ENCODE results near the gene HLA-B.
"Not testable (repeated sequence)": the region's sequence is repeated elsewhere in the genome, so short reads cannot be mapped to it uniquely, and the experiment has no call there.

The HLA-B gene

GRCh38 chr6:31401403-31401802 is 44.4 kb upstream of the HLA-B start:
- no peaks in the 10 kb centered on the region for H3K9me3 ChIP-seq
- peaks cover 0 to 58% (median 41%) of the 10 kb centered on the region in 4 donors for H3K4me1 ChIP-seq
- no peaks in the 10 kb centered on the region for H3K27me3 ChIP-seq
- peak overlapping the region; percentile 88 to 95 for H3K4me3 ChIP-seq
- no peaks in the 10 kb centered on the region for H3K36me3 ChIP-seq
- H3K27ac ChIP-seq = peak overlapping the region; percentile 94 to 99
- DNase-seq = peak; percentile 51 to 83
- TF ChIP-seq, protein P1, sequence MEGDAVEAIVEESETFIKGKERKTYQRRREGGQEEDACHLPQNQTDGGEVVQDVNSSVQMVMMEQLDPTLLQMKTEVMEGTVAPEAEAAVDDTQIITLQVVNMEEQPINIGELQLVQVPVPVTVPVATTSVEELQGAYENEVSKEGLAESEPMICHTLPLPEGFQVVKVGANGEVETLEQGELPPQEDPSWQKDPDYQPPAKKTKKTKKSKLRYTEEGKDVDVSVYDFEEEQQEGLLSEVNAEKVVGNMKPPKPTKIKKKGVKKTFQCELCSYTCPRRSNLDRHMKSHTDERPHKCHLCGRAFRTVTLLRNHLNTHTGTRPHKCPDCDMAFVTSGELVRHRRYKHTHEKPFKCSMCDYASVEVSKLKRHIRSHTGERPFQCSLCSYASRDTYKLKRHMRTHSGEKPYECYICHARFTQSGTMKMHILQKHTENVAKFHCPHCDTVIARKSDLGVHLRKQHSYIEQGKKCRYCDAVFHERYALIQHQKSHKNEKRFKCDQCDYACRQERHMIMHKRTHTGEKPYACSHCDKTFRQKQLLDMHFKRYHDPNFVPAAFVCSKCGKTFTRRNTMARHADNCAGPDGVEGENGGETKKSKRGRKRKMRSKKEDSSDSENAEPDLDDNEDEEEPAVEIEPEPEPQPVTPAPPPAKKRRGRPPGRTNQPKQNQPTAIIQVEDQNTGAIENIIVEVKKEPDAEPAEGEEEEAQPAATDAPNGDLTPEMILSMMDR (IDR thresholded peaks at IDR 0.05) = no peak
- intact Hi-C loops (cut with DNase I; ENCODE audit: low total_unique reads) = no loop called here

- Histone ChIP-seq H3K27ac (peak overlapping the region; percentile 94 to 99), H3K36me3 (no peaks in the 10 kb centered on the region), H3K4me1 (peaks cover 0 to 53% (median 38%) of the 10 kb centered on the region in 4 donors), H3K9me3 (no peaks in the 10 kb centered on the region), H3K27me3 (no peaks in the 10 kb centered on the region), H3K4me3 (peak overlapping the region; percentile 88 to 95)
- intact Hi-C loops (cut with DNase I; ENCODE audit: low total_unique reads) = no loop called here
- TF ChIP-seq, protein P1 (IDR thresholded peaks at IDR 0.05) = no peak
- DNase-seq = peak; percentile 85 to 92
Measured at GRCh38 chr6:31400467-31401289, 43.7 kb upstream of the HLA-B start.

DNA sequence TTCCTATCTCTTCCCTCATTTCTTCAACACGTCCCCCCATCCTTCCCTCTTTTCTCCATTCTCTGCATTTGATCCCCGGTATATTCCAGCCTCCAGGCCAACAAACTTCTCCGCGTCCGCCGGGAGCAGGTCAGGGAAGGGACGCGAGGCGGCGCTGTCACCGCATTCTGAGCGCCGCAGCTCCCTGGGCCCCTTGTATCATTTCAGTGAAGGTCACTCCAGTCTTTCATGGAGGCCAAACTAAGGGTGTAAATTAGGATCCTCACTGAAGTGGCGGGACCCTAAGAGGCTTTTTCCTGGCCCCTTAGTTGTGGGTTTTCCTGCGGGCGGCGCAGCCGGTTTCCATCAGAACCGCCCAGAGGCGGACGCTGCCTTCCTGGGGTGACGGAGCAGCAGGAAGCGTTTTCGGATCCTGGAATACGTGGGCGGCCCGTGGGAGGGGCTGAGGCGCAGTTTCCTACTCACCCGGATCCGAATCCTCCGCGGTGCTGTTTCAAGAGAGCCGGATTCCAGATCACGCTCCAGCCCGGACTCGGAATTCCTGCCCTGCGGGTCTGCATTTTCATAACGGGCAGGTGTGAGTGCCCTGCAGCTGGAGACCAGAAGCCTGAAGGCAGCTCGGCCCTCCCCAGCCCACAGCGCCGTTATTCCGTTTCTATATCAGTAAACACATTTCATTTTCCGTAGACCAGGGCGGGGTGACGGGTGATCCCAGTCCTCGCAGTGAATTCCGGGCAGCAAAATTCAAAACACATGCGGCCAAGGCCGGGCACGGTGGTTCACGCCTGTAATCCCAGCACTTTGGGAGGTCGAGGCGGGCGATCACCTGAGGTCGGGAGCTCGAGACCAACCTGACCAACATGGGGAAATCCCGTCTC is 42.8 kb upstream of the HLA-B start:
- Histone ChIP-seq H3K4me1 (peaks cover 0 to 50% (median 34%) of the 10 kb centered on the region in 4 donors), H3K9me3 (no peaks in the 10 kb centered on the region), H3K36me3 (peaks cover 0 to 4% (median 0%) of the 10 kb centered on the region in 3 donors), H3K27ac (peak overlapping the region; percentile 94 to 99), H3K27me3 (no peaks in the 10 kb centered on the region), H3K4me3 (peak overlapping the region; percentile 88 to 95)
- TF ChIP-seq, protein P1 (IDR thresholded peaks at IDR 0.05) = peak; percentile 84 to 92
- peak; percentile 95 to 96 for DNase-seq
- intact Hi-C loops (cut with DNase I; ENCODE audit: low total_unique reads) = no loop called here

DNA sequence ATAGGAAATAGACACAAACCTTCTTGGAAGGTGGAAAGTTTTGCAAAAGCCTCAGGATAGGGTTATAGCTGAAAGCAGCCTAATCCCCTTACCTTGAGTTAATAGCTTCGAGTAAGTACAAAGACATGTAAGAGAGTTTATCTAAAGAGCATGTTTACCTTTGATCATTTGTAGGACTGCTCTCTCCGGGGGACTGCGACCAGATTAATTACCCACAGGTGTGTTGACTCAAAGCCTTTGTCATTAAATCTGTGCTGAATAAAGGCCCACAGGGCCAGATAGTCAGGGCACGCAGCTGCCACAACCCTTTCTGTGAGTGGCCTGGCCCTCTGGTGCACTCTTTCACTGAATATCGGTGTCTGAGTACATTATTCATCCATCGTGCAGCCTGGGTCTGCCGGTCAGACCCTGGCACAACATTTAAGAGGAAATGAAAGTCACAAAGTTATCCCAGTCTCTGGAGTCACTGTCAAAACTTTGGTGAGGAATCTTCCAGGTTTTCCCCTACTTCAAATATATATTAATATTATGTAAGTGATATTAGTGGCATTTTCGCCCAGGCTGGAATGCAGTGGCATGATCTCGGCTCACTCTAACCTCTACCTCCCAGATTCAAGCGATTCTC is 41.0 kb upstream of the HLA-B start:
- TF ChIP-seq, protein P1 (IDR thresholded peaks at IDR 0.05) = no peak
- Histone ChIP-seq H3K4me1 (peaks cover 0 to 40% (median 25%) of the 10 kb centered on the region in 4 donors), H3K27ac (no peak overlapping the region), H3K9me3 (no peaks in the 10 kb centered on the region), H3K27me3 (no peaks in the 10 kb centered on the region), H3K36me3 (peaks cover 0 to 18% (median 0%) of the 10 kb centered on the region in 3 donors), H3K4me3 (no peak overlapping the region)
- intact Hi-C loops (cut with DNase I; ENCODE audit: low total_unique reads) = loop anchor here (2.0 kb wide), 1 partner anchor 45 kb away; no protein-coding TSS in a partner anchor
- DNase-seq = no peak

DNA sequence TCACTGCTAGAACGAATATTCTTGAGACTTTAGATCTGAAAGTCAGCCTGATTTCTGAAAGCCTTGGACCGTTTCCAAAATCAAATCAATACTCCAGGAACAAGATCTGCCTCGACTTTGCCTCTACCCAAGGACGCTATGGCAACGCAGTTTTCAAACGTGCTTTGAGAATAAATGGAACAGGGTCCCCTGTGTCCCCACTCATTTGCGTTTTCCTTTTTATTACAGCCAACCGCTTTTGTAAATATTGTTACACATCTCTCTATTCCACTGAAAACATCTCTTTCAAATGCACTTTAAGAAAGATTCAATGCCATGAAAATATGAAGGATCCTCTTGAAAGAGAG is 40.1 kb upstream of the HLA-B start:
- Histone ChIP-seq H3K4me1 (peaks cover 0 to 32% (median 17%) of the 10 kb centered on the region in 4 donors), H3K36me3 (peaks cover 0 to 18% (median 0%) of the 10 kb centered on the region in 3 donors)
- not testable (repeated sequence) for H3K4me3 ChIP-seq, H3K9me3 ChIP-seq, DNase-seq, H3K27me3 ChIP-seq, H3K27ac ChIP-seq
- intact Hi-C loops (cut with DNase I; ENCODE audit: low total_unique reads) = loop anchor here (2.0 kb wide), 1 partner anchor 46 kb away; no protein-coding TSS in a partner anchor

All from tibial artery (tissue), 4 donors.